ENCODE measurements around the gene MAS1L. TPM values are rescaled to one million over a fixed set of nuclear protein-coding genes. Genes with fewer than 3 reads are reported as not detected.

Gene MAS1L
- total and polyA plus RNA-seq, 4 donors = not detected

- TF ChIP-seq GABPA (IDR thresholded peaks at IDR 0.05 in 1 of 2, conservative IDR thresholded peaks at IDR 0.05 in 1 of 2) (no peak), MAX (IDR thresholded peaks at IDR 0.05) (no peak), YY1 (IDR thresholded peaks at IDR 0.05) (no peak), REST (IDR thresholded peaks at IDR 0.05) (no peak), TAF1 (conservative IDR thresholded peaks at IDR 0.05) (no peak), RAD21 (IDR thresholded peaks at IDR 0.05) (no peak), JUND (IDR thresholded peaks at IDR 0.05) (no peak), HNF4A (conservative IDR thresholded peaks at IDR 0.05) (no peak), HNF4G (IDR thresholded peaks at IDR 0.05) (no peak)
- TF ChIP-seq, protein P1, sequence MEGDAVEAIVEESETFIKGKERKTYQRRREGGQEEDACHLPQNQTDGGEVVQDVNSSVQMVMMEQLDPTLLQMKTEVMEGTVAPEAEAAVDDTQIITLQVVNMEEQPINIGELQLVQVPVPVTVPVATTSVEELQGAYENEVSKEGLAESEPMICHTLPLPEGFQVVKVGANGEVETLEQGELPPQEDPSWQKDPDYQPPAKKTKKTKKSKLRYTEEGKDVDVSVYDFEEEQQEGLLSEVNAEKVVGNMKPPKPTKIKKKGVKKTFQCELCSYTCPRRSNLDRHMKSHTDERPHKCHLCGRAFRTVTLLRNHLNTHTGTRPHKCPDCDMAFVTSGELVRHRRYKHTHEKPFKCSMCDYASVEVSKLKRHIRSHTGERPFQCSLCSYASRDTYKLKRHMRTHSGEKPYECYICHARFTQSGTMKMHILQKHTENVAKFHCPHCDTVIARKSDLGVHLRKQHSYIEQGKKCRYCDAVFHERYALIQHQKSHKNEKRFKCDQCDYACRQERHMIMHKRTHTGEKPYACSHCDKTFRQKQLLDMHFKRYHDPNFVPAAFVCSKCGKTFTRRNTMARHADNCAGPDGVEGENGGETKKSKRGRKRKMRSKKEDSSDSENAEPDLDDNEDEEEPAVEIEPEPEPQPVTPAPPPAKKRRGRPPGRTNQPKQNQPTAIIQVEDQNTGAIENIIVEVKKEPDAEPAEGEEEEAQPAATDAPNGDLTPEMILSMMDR (IDR thresholded peaks at IDR 0.05; ENCODE audit: low read depth, low read length, missing input control) = no peak
- no peaks in the 10 kb centered on the region for H3K36me3 ChIP-seq (ENCODE audit: control insufficient read depth in 4 of 4, insufficient read depth in 3 of 4, low read depth in 1 of 4, low read length in 3 of 4)
- no peak overlapping the region for H3K9ac ChIP-seq (ENCODE audit: low read depth in 1 of 2, low read length in 2 of 2)
- no peak overlapping the region for H3K27ac ChIP-seq (ENCODE audit: low read depth in 1 of 2, low read length in 2 of 2)
- DNase-seq (ENCODE audit: low spot score) = no peak
- H3K4me3 ChIP-seq (ENCODE audit: low read depth in 1 of 3, low read length in 3 of 3) = no peak overlapping the region
- H3K27me3 ChIP-seq (ENCODE audit: control insufficient read depth in 4 of 4, insufficient read depth in 4 of 4, low read length in 3 of 4) = no peaks in the 10 kb centered on the region
- H3K4me1 ChIP-seq (ENCODE audit: control insufficient read depth in 4 of 4, insufficient read depth in 4 of 4, low read length in 3 of 4) = peaks cover 0 to 9% (median 2%) of the 10 kb centered on the region in 4 donors
- H3K9me3 ChIP-seq (ENCODE audit: control insufficient read depth in 4 of 4, low read length in 3 of 4) = no peaks in the 10 kb centered on the region
- WGBS = 85% methylated on average over 3 of the region's 3 CpGs
Observed at GRCh38 chr6:29483186-29483585, 4.6 kb downstream of the MAS1L start.

DNA sequence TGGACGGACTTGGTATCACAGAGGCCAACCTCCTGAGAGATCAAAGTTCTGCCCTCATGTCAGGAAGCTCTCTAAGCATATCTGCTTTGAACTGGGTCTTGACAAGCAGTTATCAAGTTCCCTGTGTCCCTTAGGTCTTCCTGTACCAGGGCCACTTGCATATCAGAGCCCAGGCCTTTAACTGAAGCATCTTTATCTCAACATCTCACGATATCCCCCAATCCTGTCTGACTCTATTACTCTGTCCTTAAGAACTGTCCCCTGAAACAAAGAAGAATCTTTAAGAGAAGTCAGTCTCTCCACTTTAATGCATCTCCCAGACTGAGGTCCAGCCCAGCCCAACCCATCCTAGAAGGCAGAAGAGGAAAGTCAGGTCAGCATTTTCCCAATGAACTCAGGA, 8.2 kb downstream of the MAS1L start:
- Histone ChIP-seq H3K4me1 (ENCODE audit: control insufficient read depth in 4 of 4, insufficient read depth in 4 of 4, low read length in 3 of 4) (peaks cover 0 to 9% (median 2%) of the 10 kb centered on the region in 4 donors), H3K36me3 (ENCODE audit: control insufficient read depth in 4 of 4, insufficient read depth in 3 of 4, low read depth in 1 of 4, low read length in 3 of 4) (no peaks in the 10 kb centered on the region), H3K9ac (ENCODE audit: low read depth in 1 of 2, low read length in 2 of 2) (no peak overlapping the region), H3K4me3 (ENCODE audit: low read depth in 1 of 3, low read length in 3 of 3) (no peak overlapping the region), H3K9me3 (ENCODE audit: control insufficient read depth in 4 of 4, low read length in 3 of 4) (no peaks in the 10 kb centered on the region), H3K27ac (ENCODE audit: low read depth in 1 of 2, low read length in 2 of 2) (no peak overlapping the region), H3K27me3 (ENCODE audit: control insufficient read depth in 4 of 4, insufficient read depth in 4 of 4, low read length in 3 of 4) (no peaks in the 10 kb centered on the region)
- TF ChIP-seq, protein P1 (IDR thresholded peaks at IDR 0.05; ENCODE audit: low read depth, low read length, missing input control) = no peak
- no peak for TF ChIP-seq JUND (IDR thresholded peaks at IDR 0.05)
- TF ChIP-seq GABPA (IDR thresholded peaks at IDR 0.05 in 1 of 2, conservative IDR thresholded peaks at IDR 0.05 in 1 of 2) = no peak
- no peak for TF ChIP-seq ZBTB33 (IDR thresholded peaks at IDR 0.05)
- no peak for TF ChIP-seq FOXA2 (IDR thresholded peaks at IDR 0.05)
- TF ChIP-seq FOXA1 (IDR thresholded peaks at IDR 0.05) = no peak
- TF ChIP-seq RXRA (IDR thresholded peaks at IDR 0.05) = no peak
- TF ChIP-seq RAD21 (IDR thresholded peaks at IDR 0.05) = no peak
- no peak for TF ChIP-seq SP1 (IDR thresholded peaks at IDR 0.05)
- no peak for TF ChIP-seq MAX (IDR thresholded peaks at IDR 0.05)
- TF ChIP-seq NR2F2 (IDR thresholded peaks at IDR 0.05) = no peak
- no peak for TF ChIP-seq TAF1 (conservative IDR thresholded peaks at IDR 0.05)
- no peak for TF ChIP-seq YY1 (IDR thresholded peaks at IDR 0.05)
- TF ChIP-seq EGR1 (IDR thresholded peaks at IDR 0.05; ENCODE audit: low read depth in 2 of 2) = no peak
- WGBS = 66% methylated on average over 2 of the region's 2 CpGs
- no peak for DNase-seq (ENCODE audit: low spot score)

Data from liver (tissue), 9 donors.